GM10847 (cell line): ENCODE data around the gene ZNF43.

ENCODE experiments used
- POLR2A ChIP-seq: IDR thresholded peaks from 2 replicates; pipeline ENCODE4 v1.6.1; 2011; ENCODE audit not compliant: insufficient read length; ENCODE audit errors: extremely low read depth

ZNF43 gene

DNA sequence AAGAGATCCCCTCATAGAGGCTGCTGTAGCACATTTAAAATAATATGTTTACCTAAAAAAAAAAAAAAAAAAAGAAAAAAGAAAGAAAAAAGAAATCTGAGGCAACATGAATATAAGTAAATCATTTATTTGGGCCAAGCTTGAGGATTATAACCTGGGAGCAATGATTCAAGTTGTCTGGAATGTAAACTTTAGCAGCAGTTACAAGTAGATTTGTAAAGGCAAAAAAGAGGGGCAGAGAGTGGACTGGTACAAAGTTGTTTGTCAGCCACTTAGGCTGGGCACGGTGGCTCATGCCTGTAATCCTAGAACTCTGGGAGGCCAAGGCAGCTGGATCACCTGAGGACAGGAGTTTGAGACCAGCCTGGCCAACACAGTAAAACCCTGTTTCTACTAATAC lies 11.3 kb downstream of the ZNF43 start:
- TF ChIP-seq POLR2A, result no peak

DNA sequence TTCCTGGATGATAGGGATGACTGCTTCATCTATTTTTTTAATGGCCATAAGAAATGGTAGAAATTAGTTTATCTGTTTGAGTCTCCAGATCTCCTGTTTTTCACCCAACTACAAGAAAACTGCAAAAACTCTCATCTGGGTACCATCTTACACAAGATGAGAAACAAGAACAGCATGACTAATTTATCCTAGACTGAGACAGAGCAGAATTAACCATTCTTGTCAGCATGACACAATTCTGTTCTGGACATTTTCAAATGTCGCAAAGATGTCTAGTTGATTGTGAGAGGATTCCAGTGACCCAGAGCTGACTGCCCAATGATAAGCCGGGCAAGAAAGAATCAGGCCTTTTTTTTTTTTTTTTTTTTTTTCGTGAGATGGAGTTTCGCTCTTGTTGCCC lies 12.8 kb downstream of the ZNF43 start:
- no peak for TF ChIP-seq POLR2A

DNA sequence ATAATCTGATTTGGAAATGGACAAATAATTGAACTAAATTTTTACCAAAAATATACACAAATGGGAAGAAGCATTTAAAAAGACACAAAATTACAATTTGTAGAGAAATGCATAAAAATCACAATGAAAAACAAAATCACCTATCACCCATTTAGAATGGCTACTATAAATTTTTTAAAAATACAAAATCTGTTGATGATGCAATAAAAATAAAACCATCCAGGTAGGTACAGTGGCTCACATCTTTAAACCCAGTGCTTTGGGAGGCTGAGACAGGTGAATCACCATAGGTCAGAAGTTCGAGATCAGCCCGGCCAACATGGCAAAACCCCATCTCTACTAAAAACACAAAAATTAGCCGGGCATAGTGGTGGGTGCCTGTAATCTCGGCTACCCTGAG lies 23.5 kb downstream of the ZNF43 start:
- no peak for TF ChIP-seq POLR2A

DNA sequence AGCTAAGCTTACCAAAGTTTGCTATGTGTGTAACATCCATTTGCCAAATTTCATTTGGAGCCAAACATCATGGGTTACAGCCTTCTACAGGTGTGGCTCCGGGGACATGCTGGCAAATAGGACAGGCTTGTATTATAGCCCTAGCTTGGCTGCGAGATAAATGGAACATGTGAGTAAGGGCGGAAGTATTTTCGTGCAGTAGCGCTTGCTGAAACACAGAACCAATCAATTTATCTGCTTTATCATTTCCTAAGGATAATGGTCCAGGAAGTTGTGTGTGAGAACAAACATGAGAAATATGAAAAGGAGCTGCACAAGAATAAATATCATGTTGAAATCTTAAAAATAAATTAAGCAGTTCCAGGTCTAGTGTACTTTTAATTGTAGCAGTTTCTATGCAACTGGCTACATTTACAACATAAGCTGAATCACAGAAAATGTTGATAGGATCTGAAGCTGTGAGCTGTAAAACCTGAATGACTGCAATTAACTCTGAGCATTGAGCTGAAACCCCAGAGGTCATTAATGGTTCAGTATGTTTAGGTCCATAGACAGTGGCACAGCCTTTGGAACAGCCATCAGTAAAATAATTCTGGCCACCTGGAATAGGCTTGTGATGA lies 46.4 kb downstream of the ZNF43 start:
- TF ChIP-seq POLR2A, result no peak

DNA sequence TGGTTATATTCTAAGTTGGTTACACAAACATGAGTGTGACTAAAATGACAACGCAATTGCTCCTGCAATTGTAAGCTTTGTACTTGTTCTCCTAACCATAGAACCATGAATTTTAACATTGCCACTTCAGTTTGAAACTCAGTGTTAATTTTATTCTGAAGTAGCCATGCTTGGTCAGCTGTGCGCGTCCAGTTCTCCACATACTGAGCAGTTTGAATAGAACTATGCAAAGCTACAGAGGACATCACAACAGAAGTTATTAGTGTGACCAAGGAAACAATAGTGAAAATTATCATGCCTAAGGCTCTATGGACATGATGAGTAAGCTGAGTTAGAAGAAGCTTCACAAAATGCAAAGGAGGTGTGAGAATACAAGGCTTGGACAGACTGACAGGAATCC lies 49.0 kb downstream of the ZNF43 start:
- TF ChIP-seq POLR2A, result no peak

DNA sequence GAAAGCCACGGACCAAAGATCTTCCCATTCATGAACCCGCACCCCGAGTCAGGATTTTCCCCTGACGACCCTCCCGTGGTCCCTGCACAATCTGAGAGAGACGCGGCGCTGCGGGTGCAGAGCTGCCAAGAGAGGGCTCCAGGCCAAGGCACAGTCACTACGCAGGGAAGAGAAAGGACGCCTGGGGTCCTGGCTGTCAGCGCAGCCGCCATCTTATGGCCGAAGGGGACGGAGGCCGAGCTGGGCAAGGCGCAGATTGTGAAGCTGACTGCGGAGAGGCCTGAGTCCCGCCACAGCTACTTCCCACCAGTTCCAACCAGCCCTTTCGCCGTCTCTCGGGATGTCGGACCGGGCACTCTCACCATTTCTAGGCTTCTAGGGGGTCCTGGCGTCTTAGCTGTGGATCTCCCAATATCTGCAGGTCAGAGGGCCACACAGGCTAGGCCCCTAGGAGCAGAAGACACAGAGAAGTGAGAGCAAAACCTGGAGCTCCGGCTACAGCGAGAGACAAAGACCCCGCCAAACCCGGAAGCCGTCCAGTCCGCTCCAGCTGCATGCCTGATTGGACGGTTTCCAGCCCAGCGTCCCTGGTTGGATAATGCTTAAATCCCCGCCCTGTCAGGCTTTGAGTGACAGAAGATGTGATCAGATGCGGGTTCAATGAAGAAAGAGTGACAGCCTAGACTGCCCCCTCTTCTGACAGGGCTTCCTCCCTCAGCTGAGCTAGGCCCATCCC lies 68.7 kb downstream of the ZNF43 start, which contains the start of gene ZNF100:
Gene ZNF100 (minus strand): TSS at position 515 of the 736 bp plus-strand sequence. CDS start 150 bp downstream, at position 365.
- peak; percentile 61 for TF ChIP-seq POLR2A

DNA sequence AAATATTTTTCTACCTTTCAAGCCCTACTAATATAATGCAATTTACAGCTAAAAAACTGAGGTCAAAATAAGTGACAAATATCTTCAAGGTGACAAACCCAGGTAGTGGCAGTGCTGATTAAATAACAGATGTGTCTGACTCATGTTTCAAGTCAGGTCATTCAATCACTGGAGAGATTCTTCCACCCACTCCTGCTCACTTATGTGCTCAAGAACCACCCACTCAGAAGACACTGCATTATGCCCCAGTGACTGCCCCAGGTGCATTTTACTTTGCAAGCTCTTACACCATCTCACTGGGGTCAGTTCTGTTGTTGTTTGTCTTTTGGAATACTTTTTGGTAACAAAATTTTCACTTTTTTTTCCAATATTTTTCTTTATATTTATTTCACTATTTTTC lies 70.8 kb downstream of the ZNF43 start:
- no peak for TF ChIP-seq POLR2A

DNA sequence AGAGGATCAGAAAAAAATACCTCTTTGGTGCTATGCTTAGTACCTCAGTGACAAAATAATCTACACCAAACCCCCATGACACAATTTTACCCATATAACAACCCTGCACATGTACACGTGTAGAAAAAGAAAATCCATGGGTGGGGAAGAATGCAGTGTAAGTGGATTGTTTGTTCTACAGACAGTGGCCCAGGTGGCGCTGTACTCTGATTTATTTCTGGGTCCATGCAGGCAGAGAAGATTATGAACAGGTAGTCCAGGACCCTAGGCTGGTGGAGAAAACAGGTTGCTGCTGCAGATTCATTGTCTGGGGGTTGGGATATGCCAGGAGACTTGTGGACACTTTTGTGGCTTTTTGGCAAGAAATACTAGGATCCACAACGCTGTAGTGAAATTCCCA lies 77.7 kb downstream of the ZNF43 start:
- TF ChIP-seq POLR2A, result no peak
